Left kidney (tissue), 8 donors: Measurements from ENCODE around the gene TAF11L8. TPM values are rescaled to one million over a fixed set of nuclear protein-coding genes. Genes with fewer than 3 reads are reported as not detected.
"Not testable (repeated sequence)": the region's sequence is repeated elsewhere in the genome, so short reads cannot be mapped to it uniquely, and the experiment has no call there.

Experiments
- DNase-seq: peaks from one replicate; pipeline ENCODE4 v3.0.0-alpha.2; 2013
- long read RNA-seq, 8 donors: transcript quantifications; one replicate each; lab custom pipeline, GENCODE V29; 2026
- polyA plus RNA-seq: library from polyadenylated mRNA; unstranded; fragments of 120-200 nt; gene quantifications from one replicate; pipeline ENCODE4 v1.2.1, GENCODE V29; 2013; ENCODE audit not compliant: insufficient read length

Gene TAF11L8
- polyA plus RNA-seq, result not detected
- long read RNA-seq, donor 1, result 0 reads
- long read RNA-seq, donor 2, result 0 reads
- long read RNA-seq, donor 3, result 0 reads
- long read RNA-seq, donor 4, result 0 reads
- long read RNA-seq, donor 5, result 0 reads
- long read RNA-seq, donor 6, result 0 reads
- long read RNA-seq, donor 7, result 0 reads
- long read RNA-seq, donor 8, result 0 reads

- not testable (repeated sequence) for DNase-seq
Measured at GRCh38 chr5:17590860-17591259, at the start of gene TAF11L8. Gene TAF11L8 (minus strand): TSS chr5:17590960.

GRCh38 chr5:17634160-17634559, 43.4 kb upstream of the TAF11L8 start, which contains the start of gene TAF11L14:
Gene TAF11L14 (plus strand): TSS chr5:17634460.
- DNase-seq, result no peak

GRCh38 chr5:17631788-17632187, 41.0 kb upstream of the TAF11L8 start, which contains the start of gene TAF11L13:
Gene TAF11L13 (plus strand): TSS chr5:17632088.
- DNase-seq, result not testable (repeated sequence)

DNA sequence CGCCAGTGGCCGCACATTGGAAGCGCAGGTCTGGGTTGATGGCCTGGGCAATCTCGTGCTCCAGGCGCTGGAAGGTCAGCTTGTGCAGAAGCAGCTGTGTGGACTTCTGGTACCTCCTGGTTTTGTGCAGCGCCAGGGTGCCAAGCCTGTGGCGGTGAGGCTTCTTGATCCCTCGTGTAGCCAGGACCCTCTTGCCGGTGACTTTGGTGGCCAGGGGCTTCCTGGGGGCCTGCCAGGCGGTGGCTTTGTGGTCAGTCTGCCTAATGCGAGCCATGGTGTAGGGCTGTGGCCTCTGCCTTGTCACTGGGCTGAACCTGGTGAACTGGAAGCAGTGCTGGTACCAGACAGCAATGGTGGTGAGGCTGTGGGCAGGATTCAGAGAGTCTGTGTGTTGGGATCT, 34.9 kb upstream of the TAF11L8 start:
- DNase-seq, result no peak

DNA sequence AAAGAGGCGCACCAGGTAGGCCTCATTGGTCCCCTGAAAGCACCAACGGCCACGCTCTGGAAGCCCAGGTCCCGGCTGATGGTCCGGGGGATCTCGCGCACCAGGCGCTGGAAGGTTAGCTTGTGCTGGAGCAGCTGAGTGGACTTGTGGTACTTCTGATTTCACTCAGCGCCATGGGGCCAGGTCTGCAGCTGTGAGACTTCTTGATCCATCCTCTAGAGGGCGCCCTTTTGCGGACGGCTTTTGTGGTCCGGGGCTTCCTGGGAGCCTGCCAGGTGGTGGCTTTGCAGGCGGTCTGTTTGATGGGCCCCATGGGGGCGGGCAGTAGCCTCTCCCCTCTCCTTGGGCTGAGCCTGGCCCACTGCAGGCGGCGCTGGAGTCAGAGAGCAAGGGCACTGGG, 29.9 kb upstream of the TAF11L8 start:
- DNase-seq, result no peak

- DNase-seq, result no peak
Measured at GRCh38 chr5:17619354-17619753, 28.6 kb upstream of the TAF11L8 start.

DNA sequence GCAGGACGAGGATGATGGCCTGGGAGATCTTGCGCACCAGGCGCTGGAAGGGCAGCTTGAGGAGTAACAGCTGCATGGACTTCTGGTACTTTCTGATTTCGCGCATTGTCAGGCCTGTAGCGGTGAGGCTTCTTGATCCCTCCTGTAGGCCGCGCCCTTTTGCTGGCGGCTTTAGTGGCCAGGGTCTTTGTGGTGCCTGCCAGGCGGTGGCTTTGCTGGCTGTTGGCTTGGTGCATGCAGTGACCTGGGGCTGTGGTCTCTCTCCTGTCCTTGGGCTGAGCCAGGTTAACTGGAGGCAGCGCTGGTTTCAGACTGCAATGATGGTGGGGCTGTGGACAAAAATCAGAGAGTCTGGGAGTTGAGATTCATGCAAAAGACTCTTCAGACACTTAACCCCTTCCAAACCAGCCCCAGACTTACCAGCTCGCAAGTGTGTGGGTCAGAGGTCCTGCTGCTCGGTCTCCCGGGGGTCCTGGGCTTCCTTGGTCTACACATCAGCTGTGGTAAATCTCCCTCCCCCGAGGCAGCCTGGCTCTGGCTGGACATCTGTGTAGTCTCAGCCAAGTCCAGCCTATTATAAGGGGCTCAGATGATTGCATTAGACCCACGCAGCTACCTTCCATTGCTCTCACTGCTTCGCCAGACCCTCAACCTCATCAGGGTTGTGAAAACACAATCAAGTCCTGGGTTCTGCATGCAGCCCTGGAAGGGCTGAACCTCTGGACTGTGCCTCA, 24.3 kb upstream of the TAF11L8 start:
- no peak for DNase-seq

DNA sequence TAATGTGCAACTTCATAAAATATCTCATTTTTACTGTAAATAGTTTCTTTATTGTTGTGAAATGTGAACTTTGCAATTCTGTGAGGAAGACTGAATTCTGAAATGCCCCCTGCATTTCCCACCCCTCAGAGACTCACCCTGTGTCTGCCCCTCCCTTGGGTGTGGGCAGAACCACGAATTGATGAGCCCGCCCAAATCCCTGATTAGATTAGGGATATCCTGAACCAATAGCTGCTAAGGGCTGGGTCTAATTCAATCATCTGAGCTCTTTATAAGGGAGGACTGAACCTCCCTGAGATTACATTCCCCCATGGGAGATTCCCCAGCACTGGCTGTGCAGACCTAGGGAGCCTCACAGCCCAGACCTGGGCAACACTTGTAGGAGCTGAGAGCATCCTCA, 19.3 kb upstream of the TAF11L8 start, which contains the start of gene TAF11L12:
Gene TAF11L12, plus strand, starts transcription at position 301 of the 400 bp plus-strand sequence.
- not testable (repeated sequence) for DNase-seq

GRCh38 chr5:17607461-17607860, 16.7 kb upstream of the TAF11L8 start:
- DNase-seq, result not testable (repeated sequence)

DNA sequence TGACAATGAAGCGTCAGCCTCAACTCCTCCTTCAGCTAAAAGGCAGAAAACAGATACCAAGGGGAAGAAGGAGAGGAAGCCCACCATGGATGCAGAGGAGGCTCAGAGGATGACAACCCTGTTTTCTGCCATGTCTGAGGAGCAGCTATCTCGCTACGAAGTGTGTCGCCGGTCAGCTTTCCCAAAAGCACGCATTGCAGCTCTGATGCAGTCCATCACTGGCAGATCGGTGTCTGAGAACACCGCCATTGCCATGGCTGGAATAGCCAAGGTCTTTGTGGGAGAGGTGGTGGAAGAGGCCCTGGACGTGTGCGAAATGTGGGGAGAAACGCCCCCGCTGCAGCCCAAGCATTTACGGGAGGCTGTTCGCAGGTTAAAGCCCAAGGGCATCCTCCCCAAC, 14.2 kb upstream of the TAF11L8 start:
- DNase-seq, result no peak

GRCh38 chr5:17603880-17604279, 13.1 kb upstream of the TAF11L8 start, which contains the start of gene TAF11L11:
Gene TAF11L11 (plus strand): TSS chr5:17604183.
- DNase-seq, result not testable (repeated sequence)

- DNase-seq, result not testable (repeated sequence)
Measured at GRCh38 chr5:17597728-17598127, 7.0 kb upstream of the TAF11L8 start, which contains the start of gene TAF11L10. Gene TAF11L10 (minus strand): TSS chr5:17597828.

DNA sequence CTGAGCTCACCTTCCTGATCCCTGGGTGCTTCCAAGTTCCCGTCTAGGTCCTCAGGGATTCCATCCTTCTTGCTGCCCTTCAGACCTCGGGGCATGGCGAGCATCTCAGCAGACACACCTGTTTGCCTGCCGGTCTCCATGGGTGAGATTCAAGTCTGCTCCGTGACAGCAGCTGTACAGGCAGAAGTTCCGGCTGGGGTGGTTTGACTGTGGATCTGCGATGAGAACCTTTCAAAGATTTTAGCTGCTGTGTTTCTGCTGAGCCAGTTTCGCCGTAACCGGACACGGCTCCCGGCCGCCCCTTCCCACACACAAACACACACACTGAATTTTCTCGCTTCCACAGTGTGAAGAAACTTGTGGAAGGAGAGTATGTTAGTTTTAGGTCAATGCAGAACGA, 3.5 kb upstream of the TAF11L8 start, which contains the start of gene TAF11L9:
Gene TAF11L9, minus strand, starts transcription at position 140 of the 400 bp plus-strand sequence.
- not testable (repeated sequence) for DNase-seq

DNA sequence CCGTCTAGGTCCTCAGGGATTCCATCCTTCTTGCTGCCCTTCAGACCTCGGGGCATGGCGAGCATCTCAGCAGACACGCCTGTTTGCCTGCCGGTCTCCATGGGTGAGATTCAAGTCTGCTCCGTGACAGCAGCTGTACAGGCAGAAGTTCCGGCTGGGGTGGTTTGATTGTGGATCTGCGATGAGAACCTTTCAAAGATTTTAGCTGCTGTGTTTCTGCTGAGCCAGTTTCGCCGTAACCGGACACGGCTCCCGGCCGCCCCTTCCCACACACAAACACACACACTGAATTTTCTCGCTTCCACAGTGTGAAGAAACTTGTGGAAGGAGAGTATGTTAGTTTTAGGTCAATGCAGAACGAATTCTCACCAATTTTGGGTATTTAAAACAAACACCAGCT, 5.1 kb downstream of the TAF11L8 start, which contains the start of gene TAF11L7:
Gene TAF11L7, minus strand, starts transcription at position 101 of the 400 bp plus-strand sequence.
- DNase-seq, result not testable (repeated sequence)

Other genes starting within 250 kb of the TAF11L8 start
- gene TAF11L2, start 92.7 kb downstream of the TAF11L8 start, polyA plus RNA-seq, result not detected
- gene TAF11L3, start 72.6 kb downstream of the TAF11L8 start, polyA plus RNA-seq, result not detected
- not detected for gene TAF11L4, start 69.2 kb downstream of the TAF11L8 start, polyA plus RNA-seq
- not detected for gene TAF11L5, start 65.7 kb downstream of the TAF11L8 start, polyA plus RNA-seq
- gene TAF11L6, start 62.3 kb downstream of the TAF11L8 start, polyA plus RNA-seq, result not detected
- gene TAF11L7, start 5.2 kb downstream of the TAF11L8 start, polyA plus RNA-seq, result not detected
- not detected for gene TAF11L9, start 3.4 kb upstream of the TAF11L8 start, polyA plus RNA-seq
- gene TAF11L10, start 6.9 kb upstream of the TAF11L8 start, polyA plus RNA-seq, result not detected
- not detected for gene TAF11L11, start 13.2 kb upstream of the TAF11L8 start, polyA plus RNA-seq
- gene TAF11L12, start 19.4 kb upstream of the TAF11L8 start, polyA plus RNA-seq, result not detected
- gene TAF11L13, start 41.1 kb upstream of the TAF11L8 start, polyA plus RNA-seq, result not detected
- gene TAF11L14, start 43.5 kb upstream of the TAF11L8 start, polyA plus RNA-seq, result not detected